ENCODE data around the gene ZSCAN18. TPM values are rescaled to one million over a fixed set of nuclear protein-coding genes. Genes with fewer than 3 reads are reported as not detected.

ZSCAN18 gene
- total and polyA plus RNA-seq, 2 of the 13 experiments (the other 11 are each of a cell fraction or from before 2014, with no cell fraction given) = not detected

DNA sequence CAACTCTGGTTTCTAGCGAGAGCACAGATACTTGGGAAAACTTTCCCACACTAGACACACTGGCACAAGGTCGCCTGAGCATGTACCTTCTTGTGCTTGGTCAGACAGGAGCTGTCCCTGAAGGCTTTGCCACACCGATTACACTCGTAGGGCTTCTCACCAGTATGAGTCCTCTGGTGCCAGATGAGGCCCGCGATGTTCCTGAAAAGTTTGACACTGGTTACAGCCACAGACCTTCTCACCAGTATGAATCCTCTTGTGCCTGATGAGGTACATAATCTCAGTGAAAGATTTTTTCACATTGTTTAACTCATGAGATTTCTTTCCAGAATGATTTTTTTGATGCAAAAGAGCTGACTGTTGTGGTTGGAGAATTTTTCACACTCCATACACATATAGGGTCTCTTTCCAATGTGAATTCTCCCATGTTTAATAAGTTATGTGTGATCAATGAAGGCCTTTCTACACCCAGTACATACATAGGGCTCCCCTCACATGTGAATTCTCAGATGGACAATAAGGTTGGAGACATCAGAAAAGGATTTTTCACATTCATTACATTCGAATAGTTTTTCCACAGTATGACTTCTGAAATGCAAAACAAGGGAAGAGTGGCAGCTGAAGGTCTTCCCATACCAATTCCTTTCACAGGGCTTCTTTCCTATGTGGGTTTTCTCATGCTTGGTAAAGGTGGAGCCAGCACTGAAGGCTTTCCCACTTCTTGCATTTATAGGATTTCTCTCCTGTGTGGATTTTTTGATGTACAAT, 9.9 kb upstream of the ZSCAN18 start:
- Histone ChIP-seq H3K36me3 (replicated peaks in 1 of 2; ENCODE audit: control insufficient read depth in 1 of 2, insufficient read depth in 2 of 2, low read length in 2 of 2) (no peaks in the 10 kb centered on the region), H3K27ac (ENCODE audit: extremely low read length, insufficient read depth, low read length) (no peak overlapping the region), H3K4me1 (ENCODE audit: insufficient read depth, low read length) (no peaks in the 10 kb centered on the region), H3K4me3 (replicated peaks in 1 of 3; ENCODE audit: insufficient read depth in 1 of 3, low read depth in 2 of 3, low read length in 3 of 3) (no peak overlapping the region), H3K4me2 (ENCODE audit: low read depth, low read length) (no peak overlapping the region), H3K79me2 (ENCODE audit: insufficient read depth, low read length) (no peaks in the 10 kb centered on the region), H3K9me3 (ENCODE audit: low read length) (peaks cover 92% of the 10 kb centered on the region), H3K27me3 (ENCODE audit: control insufficient read depth in 1 of 2, insufficient read depth in 2 of 2, low read length in 2 of 2) (no peaks in the 10 kb centered on the region), H3K9ac (ENCODE audit: insufficient read depth, low read depth, low read length) (no peak overlapping the region), H2AFZ (ENCODE audit: low read length) (no peak overlapping the region), H4K20me1 (ENCODE audit: insufficient read depth, low read length) (no peaks in the 10 kb centered on the region)
- 61% methylated on average over 6 of the region's 7 CpGs for WGBS (ENCODE audit: low lambda C conversion rate)
- CTCF ChIA-PET (ENCODE audit: low intra/inter-chr PET ratio, low total read pairs) = no interaction called here
- no TSS peak for BruUV-seq (replicated peaks)
- in situ Hi-C loops (cut with HindIII; ENCODE audit: extremely low pct_ligation_motif_present, low pct_unique_long_range_greater_than_20kb) (no loop called here), intact Hi-C loops (cut with micrococcal nuclease; ENCODE audit: unreplicated experiment) (no loop called here)
- ATAC-seq (no peak), DNase-seq (ENCODE audit: low spot score) (no peak), FAIRE-seq (no peak)
- POLR2A ChIA-PET = no interaction called here
- TF ChIP-seq AGO1 (IDR thresholded peaks at IDR 0.05; ENCODE audit: low read depth, low read length, poor library complexity, severe bottlenecking) (no peak), ZNF274 (CRISPR knock-in tag; IDR thresholded peaks at IDR 0.05) (peak; percentile 100), LCORL (IDR thresholded peaks at IDR 0.05) (no peak), LCORL (CRISPR knock-in tag; IDR thresholded peaks at IDR 0.05) (no peak), ZNF549 (CRISPR knock-in tag; IDR thresholded peaks at IDR 0.05) (no peak)

DNA sequence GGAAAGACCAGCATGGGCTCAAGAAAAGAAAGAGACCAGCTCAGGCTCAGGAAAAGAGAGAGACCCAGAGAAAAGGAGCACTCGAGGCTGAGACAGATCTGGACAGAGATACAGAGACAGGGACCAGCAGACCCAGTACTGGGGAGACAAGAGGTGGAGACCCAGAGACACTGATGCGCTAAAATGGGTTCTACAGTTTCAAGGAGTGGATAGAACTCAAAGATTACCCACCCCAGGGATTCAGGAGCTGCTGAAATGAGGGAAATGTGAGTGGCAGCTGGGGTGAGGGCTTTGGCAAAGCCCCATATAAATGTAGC, 609 bp upstream of the ZSCAN18 start:
- H3K9ac ChIP-seq (ENCODE audit: insufficient read depth, low read depth, low read length) = no peak overlapping the region
- no peak overlapping the region for H3K27ac ChIP-seq (ENCODE audit: extremely low read length, insufficient read depth, low read length)
- WGBS (ENCODE audit: low lambda C conversion rate) = 29% methylated on average over 2 of the region's 2 CpGs
- DNase-seq (ENCODE audit: low spot score) (no peak), ATAC-seq (no peak), FAIRE-seq (no peak)
- no peak overlapping the region for H3K4me2 ChIP-seq (ENCODE audit: low read depth, low read length)
- no peaks in the 10 kb centered on the region for H3K79me2 ChIP-seq (ENCODE audit: insufficient read depth, low read length)
- H3K9me3 ChIP-seq (ENCODE audit: low read length) = peaks cover 91% of the 10 kb centered on the region
- H4K20me1 ChIP-seq (ENCODE audit: insufficient read depth, low read length) = no peaks in the 10 kb centered on the region
- H3K4me3 ChIP-seq (replicated peaks in 1 of 3; ENCODE audit: insufficient read depth in 1 of 3, low read depth in 2 of 3, low read length in 3 of 3) = no peak overlapping the region
- POLR2A ChIA-PET = no interaction called here
- intact Hi-C loops (cut with micrococcal nuclease; ENCODE audit: unreplicated experiment) (no loop called here), in situ Hi-C loops (cut with HindIII; ENCODE audit: extremely low pct_ligation_motif_present, low pct_unique_long_range_greater_than_20kb) (no loop called here)
- no peaks in the 10 kb centered on the region for H3K4me1 ChIP-seq (ENCODE audit: insufficient read depth, low read length)
- H3K36me3 ChIP-seq (replicated peaks in 1 of 2; ENCODE audit: control insufficient read depth in 1 of 2, insufficient read depth in 2 of 2, low read length in 2 of 2) = no peaks in the 10 kb centered on the region
- no TSS peak for BruUV-seq (replicated peaks)
- H3K27me3 ChIP-seq (ENCODE audit: control insufficient read depth in 1 of 2, insufficient read depth in 2 of 2, low read length in 2 of 2) = no peaks in the 10 kb centered on the region
- no peak overlapping the region for H2AFZ ChIP-seq (ENCODE audit: low read length)
- CTCF ChIA-PET (ENCODE audit: low intra/inter-chr PET ratio, low total read pairs) = no interaction called here
- TF ChIP-seq, protein P1, sequence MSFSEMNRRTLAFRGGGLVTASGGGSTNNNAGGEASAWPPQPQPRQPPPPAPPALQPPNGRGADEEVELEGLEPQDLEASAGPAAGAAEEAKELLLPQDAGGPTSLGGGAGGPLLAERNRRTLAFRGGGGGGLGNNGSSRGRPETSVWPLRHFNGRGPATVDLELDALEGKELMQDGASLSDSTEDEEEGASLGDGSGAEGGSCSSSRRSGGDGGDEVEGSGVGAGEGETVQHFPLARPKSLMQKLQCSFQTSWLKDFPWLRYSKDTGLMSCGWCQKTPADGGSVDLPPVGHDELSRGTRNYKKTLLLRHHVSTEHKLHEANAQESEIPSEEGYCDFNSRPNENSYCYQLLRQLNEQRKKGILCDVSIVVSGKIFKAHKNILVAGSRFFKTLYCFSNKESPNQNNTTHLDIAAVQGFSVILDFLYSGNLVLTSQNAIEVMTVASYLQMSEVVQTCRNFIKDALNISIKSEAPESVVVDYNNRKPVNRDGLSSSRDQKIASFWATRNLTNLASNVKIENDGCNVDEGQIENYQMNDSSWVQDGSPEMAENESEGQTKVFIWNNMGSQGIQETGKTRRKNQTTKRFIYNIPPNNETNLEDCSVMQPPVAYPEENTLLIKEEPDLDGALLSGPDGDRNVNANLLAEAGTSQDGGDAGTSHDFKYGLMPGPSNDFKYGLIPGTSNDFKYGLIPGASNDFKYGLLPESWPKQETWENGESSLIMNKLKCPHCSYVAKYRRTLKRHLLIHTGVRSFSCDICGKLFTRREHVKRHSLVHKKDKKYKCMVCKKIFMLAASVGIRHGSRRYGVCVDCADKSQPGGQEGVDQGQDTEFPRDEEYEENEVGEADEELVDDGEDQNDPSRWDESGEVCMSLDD (CRISPR knock-in tag; IDR thresholded peaks at IDR 0.05; ENCODE audit: borderline replicate concordance) = no peak
- TF ChIP-seq MBD4 (IDR thresholded peaks at IDR 0.05; ENCODE audit: borderline replicate concordance, low read length) = no peak
- no peak for TF ChIP-seq ZFP82 (CRISPR knock-in tag; IDR thresholded peaks at IDR 0.05; ENCODE audit: borderline replicate concordance)
- TF ChIP-seq ZC3H13 (CRISPR knock-in tag; IDR thresholded peaks at IDR 0.05) = no peak
- TF ChIP-seq, protein P2, sequence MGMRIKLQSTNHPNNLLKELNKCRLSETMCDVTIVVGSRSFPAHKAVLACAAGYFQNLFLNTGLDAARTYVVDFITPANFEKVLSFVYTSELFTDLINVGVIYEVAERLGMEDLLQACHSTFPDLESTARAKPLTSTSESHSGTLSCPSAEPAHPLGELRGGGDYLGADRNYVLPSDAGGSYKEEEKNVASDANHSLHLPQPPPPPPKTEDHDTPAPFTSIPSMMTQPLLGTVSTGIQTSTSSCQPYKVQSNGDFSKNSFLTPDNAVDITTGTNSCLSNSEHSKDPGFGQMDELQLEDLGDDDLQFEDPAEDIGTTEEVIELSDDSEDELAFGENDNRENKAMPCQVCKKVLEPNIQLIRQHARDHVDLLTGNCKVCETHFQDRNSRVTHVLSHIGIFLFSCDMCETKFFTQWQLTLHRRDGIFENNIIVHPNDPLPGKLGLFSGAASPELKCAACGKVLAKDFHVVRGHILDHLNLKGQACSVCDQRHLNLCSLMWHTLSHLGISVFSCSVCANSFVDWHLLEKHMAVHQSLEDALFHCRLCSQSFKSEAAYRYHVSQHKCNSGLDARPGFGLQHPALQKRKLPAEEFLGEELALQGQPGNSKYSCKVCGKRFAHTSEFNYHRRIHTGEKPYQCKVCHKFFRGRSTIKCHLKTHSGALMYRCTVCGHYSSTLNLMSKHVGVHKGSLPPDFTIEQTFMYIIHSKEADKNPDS (CRISPR knock-in tag; IDR thresholded peaks at IDR 0.05) = no peak
- TF ChIP-seq ZNF432 (CRISPR knock-in tag; IDR thresholded peaks at IDR 0.05; ENCODE audit: borderline replicate concordance) = no peak
- no peak for TF ChIP-seq ZKSCAN8 (CRISPR knock-in tag; IDR thresholded peaks at IDR 0.05; ENCODE audit: borderline replicate concordance)
- no peak for TF ChIP-seq SMC3 (IDR thresholded peaks at IDR 0.05; ENCODE audit: low read length)
- TF ChIP-seq ZC3H4 (CRISPR knock-in tag; IDR thresholded peaks at IDR 0.05; ENCODE audit: borderline replicate concordance) = no peak
- TF ChIP-seq ZNF484 (CRISPR knock-in tag; IDR thresholded peaks at IDR 0.05; ENCODE audit: borderline replicate concordance, low read depth) = no peak
